ENCODE results near the gene TIMM23.

Gene TIMM23

DNA sequence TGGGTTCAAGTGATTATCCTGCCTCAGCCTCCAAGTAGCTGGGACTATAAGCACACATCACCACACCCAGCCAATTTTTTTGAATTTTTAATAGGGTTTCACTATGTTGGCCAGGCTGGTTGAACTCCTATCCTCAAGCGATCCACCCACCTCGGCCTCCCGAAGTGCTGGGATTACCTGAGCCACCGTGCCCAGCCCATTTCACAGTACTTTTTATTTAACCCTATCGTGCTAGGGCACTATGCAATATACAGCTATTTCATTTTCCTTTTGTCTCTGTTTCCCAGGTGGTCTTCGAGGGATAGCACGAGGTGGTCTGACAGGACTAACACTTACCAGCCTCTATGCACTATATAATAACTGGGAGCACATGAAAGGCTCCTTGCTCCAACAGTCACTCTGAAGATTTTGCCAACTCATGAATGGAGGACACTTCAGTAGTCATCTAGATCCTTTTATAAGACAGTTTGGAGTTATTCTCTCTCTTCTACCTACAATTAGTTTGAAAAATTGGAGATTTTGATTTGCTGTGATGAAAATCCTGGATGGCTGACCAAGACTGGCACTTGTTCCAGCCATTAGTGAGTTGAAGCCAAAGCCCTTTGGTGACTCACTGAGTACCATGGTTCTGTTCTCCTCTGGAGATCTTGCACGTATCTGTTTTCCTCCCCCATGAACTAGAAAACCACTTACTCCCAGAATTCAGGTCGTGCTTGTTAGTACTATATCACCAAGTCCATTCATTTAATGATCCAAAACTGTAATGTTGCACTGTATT lies 30.8 kb downstream of the TIMM23 start:
- TF ChIP-seq, protein P1, sequence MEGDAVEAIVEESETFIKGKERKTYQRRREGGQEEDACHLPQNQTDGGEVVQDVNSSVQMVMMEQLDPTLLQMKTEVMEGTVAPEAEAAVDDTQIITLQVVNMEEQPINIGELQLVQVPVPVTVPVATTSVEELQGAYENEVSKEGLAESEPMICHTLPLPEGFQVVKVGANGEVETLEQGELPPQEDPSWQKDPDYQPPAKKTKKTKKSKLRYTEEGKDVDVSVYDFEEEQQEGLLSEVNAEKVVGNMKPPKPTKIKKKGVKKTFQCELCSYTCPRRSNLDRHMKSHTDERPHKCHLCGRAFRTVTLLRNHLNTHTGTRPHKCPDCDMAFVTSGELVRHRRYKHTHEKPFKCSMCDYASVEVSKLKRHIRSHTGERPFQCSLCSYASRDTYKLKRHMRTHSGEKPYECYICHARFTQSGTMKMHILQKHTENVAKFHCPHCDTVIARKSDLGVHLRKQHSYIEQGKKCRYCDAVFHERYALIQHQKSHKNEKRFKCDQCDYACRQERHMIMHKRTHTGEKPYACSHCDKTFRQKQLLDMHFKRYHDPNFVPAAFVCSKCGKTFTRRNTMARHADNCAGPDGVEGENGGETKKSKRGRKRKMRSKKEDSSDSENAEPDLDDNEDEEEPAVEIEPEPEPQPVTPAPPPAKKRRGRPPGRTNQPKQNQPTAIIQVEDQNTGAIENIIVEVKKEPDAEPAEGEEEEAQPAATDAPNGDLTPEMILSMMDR (IDR thresholded peaks at IDR 0.05) = no peak

DNA sequence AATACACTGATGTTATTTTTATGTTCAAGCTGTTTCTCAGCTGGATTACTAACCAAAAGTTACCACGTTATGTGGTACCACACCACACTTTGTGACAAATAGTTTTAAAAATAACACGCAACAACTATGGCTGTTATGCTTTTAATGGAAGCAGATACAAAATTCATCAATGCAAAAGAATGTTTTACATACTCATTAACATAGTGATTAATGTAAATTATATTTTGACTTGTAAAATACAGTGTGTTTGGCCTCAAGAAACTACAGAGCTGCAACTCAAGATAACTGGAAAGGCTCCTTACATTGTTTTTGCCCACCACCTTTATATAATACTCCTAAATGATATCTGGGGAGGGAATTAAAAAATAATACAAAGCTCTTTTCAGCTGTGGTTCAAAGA lies 32.7 kb downstream of the TIMM23 start:
- TF ChIP-seq, protein P1 (IDR thresholded peaks at IDR 0.05) = no peak

DNA sequence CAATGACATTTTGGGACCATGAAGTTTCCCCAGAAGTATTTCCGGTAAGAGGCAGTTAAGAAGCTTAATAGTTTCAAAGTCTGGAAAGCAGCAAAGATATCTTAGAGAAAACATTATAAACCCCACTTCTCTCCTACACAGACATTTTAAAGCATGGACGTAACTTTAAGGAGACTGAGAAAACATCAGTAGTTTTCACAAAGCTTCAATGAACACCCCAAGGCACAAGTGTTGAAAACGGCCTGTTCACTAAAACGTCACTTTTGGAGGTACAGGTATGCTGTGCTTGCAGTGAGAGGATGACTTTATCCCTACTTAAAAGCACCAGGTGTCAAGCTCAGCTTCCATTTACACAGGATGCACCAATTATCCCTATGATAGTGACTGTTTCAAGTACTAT lies 33.1 kb downstream of the TIMM23 start:
- TF ChIP-seq, protein P1 (IDR thresholded peaks at IDR 0.05) = no peak

DNA sequence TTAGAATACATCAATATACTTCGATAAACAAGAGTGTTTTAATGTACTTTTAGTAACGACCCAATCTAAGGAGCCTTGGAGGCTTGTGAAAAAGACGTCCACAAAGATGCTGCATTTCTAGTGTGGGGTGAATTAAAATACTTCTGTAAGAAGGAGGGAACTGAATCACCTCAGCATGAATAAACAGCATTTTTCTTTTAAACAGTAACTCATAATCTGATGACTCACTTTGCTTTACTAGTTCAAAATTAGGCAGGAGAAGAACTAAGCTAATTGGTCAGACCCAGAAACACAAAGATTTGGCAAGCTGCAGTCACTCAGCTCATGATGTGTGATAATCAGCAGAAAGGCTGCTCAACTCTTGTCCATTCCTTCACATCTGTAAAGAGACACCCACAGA lies 33.9 kb downstream of the TIMM23 start:
- TF ChIP-seq, protein P1 (IDR thresholded peaks at IDR 0.05) = no peak

DNA sequence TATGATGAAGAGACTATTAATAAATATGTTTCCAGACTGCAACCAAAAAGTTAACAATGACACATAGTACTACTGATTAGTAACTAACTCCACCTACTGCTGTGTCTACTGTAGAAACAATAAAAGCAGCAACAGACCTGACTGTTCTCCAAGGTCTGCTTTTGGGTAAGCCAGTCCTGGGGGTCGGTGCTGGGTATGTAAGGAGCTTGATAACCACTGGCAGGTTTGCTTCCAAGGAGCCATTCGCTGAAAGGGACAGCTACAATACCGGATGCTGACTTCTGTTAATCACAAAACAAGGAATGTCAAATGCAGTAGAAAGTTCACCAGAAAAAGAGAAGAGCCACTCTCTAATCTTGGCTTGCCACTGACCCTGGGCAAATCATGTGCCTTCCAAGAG lies 40.5 kb downstream of the TIMM23 start:
- TF ChIP-seq, protein P1 (IDR thresholded peaks at IDR 0.05) = no peak

DNA sequence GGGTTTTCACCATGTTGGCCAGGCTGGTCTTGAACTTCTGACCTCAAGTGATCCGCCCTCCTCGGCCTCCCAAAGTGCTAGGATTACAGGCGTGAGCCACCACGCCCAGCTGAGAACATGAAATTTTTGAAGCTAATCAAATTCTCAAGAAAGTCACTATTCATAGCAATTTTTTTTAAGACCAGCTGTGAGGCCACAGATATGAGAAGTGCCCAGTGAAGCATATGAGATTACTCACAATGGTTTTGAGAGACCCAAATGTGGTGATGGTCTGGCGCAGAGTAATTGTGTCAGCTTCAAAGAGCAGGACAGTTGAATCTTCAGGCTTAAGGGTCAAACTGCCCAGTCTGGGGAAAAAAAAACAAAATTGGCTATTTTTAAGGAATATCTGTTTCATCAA lies 41.9 kb downstream of the TIMM23 start:
- TF ChIP-seq, protein P1 (IDR thresholded peaks at IDR 0.05) = no peak

DNA sequence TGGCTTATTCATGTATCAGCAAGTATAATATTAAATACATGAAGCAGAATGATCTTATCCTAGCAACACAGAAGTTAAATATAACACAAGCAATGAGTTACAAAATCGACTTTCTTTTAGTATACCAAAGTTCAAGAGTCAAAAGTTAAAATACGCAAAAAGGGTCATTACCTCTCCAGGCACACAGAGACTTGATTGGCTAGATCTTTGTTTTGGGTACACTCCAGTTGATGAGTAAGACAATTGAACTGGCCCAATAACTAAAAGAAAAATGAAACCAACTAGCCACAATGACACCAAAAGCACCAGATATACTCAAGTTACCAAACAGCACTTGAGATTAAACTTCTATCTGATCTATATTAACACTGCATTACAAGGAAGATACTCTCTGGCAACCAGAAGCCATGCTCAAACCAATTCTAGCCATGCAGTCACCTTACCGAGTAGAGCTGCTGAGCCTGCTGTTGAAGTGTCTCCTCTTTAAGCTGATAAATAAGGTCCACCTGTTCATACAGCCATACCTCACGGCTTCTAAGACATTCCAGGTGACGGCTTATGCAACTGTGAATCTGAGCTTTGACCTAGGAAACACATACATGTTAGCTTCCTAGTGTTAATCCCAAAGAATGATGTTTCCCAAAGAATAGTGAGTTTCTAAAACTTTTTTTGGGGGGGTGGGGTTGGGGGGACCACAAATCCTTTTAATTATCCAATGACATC lies 42.6 kb downstream of the TIMM23 start:
- TF ChIP-seq, protein P1 (IDR thresholded peaks at IDR 0.05) = no peak

Data from LNCAP (cell line).